MM.1S (cell line): ENCODE measurements around the gene HOXD11.

ENCODE experiments used
- DNase-seq: peaks from one replicate; pipeline ENCODE4 v3.0.0-alpha.2; 2015
- H2AFZ ChIP-seq: fragments of 300-600 bp; sonication (generic); 2 replicates; pipeline ENCODE4 v1.6.0; 2016; ENCODE audit warnings: antibody characterized with exemption, low read length
- H3F3A ChIP-seq: fragments of 300-600 bp; sonication (generic); 2 replicates; pipeline ENCODE4 v1.6.1; 2016; ENCODE audit warnings: mild to moderate bottlenecking, antibody characterized with exemption, low read length, moderate library complexity, mixed read lengths; ENCODE audit not compliant: insufficient read depth
- H3K27ac ChIP-seq: fragments of 300-600 bp; sonication (generic); 2 replicates; pipeline ENCODE4 v1.5.1; 2016; ENCODE audit warnings: mild to moderate bottlenecking, low read length
- H3K27me3 ChIP-seq: fragments of 300-600 bp; sonication (generic); replicated peaks from 2 replicates; pipeline ENCODE4 v1.6.0; 2016; ENCODE audit warnings: low read length; ENCODE audit not compliant: insufficient read depth
- H3K36me3 ChIP-seq: fragments of 300-600 bp; sonication (generic); replicated peaks from 2 replicates; pipeline ENCODE4 v1.6.1; 2016; ENCODE audit warnings: mild to moderate bottlenecking, low read length, mixed read lengths; ENCODE audit not compliant: insufficient read depth
- H3K4me1 ChIP-seq: fragments of 300-600 bp; sonication (generic); 2 replicates; pipeline ENCODE4 v1.6.1; 2016; ENCODE audit warnings: low read length, mixed read lengths
- H3K4me2 ChIP-seq: fragments of 300-600 bp; sonication (generic); 2 replicates; pipeline ENCODE4 v1.6.0; 2016; ENCODE audit warnings: low read depth, low read length
- H3K4me3 ChIP-seq: fragments of 300-600 bp; sonication (generic); 2 replicates; pipeline ENCODE4 v1.5.1; 2016; ENCODE audit warnings: low read length, mixed read lengths
- H3K79me2 ChIP-seq: fragments of 300-600 bp; sonication (generic); 2 replicates; pipeline ENCODE4 v1.6.1; 2016; ENCODE audit warnings: mixed run types, low read length, mixed read lengths
- H3K9ac ChIP-seq: fragments of 300-600 bp; sonication (generic); 2 replicates; pipeline ENCODE4 v1.6.1; 2016; ENCODE audit warnings: low read length, mixed read lengths
- H3K9me2 ChIP-seq: fragments of 300-600 bp; sonication (generic); replicated peaks from 2 replicates; pipeline ENCODE4 v1.6.1; 2016; ENCODE audit warnings: mild to moderate bottlenecking, low read length, mixed read lengths; ENCODE audit not compliant: insufficient read depth
- H3K9me3 ChIP-seq: fragments of 300-600 bp; sonication (generic); replicated peaks from 2 replicates; pipeline ENCODE4 v1.6.1; 2016; ENCODE audit warnings: mild to moderate bottlenecking, low read length, mixed read lengths; ENCODE audit not compliant: insufficient read depth
- H4K20me1 ChIP-seq: fragments of 300-600 bp; sonication (generic); 2 replicates; pipeline ENCODE4 v1.6.1; 2016; ENCODE audit warnings: mild to moderate bottlenecking, low read length, moderate library complexity, mixed read lengths; ENCODE audit not compliant: insufficient read depth
- EZH2 ChIP-seq: fragments of 300-600 bp; sonication (generic); optimal IDR thresholded peaks from 2 replicates; pipeline ENCODE3; 2017; ENCODE audit warnings: low read depth, mild to moderate bottlenecking, antibody characterized with exemption, low read length, mixed read lengths
- EZH2phosphoT487 ChIP-seq: fragments of 300-600 bp; sonication (generic); IDR thresholded peaks from 2 replicates; pipeline ENCODE4 v1.6.1; 2018; ENCODE audit warnings: antibody characterized with exemption, low read length
- TF ChIP-seq, protein P1 (sequence below): fragments of 300-600 bp; sonication (generic); IDR thresholded peaks from 2 replicates; pipeline ENCODE4 v1.5.1; 2016; ENCODE audit warnings: antibody characterized with exemption, low read length, mixed read lengths

HOXD11 gene

DNA sequence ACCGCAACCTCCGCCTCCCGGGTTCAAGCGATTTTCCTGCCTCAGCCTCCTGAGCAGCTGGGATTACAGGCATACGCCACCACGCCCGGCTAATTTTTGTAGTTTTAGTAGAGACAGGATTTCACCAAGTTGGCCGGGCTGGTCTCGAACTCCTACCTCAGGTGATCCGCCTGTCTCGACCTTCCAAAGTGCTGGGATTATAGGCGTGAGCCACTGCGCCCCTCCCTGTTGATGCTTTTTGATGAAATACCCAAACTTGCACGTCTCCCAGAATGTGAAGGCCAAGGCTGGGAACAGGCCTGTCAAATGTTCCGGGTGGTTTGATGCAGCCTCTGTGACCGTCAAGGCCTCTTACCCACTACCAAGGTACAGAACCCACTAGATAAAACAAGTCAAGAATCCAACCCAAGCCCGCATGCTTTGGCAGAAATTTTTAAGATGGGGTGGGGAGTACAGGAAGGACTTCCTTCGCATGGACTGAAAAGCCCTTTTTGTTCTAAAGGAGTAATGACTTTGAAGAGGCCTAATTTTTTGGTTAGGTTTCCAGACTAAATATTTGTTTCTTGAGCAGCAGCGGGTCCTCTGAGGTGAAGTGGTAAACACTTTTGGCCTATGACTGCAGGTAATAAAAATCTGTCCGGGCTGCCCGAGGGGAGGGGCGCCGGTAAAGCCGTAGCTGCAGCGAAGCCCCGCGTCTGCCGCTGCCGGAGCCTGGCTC is 19.6 kb upstream of the HOXD11 start:
- no peaks in the 10 kb centered on the region for H4K20me1 ChIP-seq
- H3K27ac ChIP-seq, result no peak overlapping the region
- H2AFZ ChIP-seq, result peak overlapping the region; percentile 86
- no peaks in the 10 kb centered on the region for H3K9me3 ChIP-seq
- H3K4me1 ChIP-seq, result no peaks in the 10 kb centered on the region
- 0 out of 2 replicates have a peak, but pooled peaks cover 9% of the 10 kb centered on the region for H3K27me3 ChIP-seq
- peak overlapping the region; percentile 76 for H3K4me2 ChIP-seq
- TF ChIP-seq EZH2 (no peak), EZH2phosphoT487 (no peak)
- TF ChIP-seq, protein P1, sequence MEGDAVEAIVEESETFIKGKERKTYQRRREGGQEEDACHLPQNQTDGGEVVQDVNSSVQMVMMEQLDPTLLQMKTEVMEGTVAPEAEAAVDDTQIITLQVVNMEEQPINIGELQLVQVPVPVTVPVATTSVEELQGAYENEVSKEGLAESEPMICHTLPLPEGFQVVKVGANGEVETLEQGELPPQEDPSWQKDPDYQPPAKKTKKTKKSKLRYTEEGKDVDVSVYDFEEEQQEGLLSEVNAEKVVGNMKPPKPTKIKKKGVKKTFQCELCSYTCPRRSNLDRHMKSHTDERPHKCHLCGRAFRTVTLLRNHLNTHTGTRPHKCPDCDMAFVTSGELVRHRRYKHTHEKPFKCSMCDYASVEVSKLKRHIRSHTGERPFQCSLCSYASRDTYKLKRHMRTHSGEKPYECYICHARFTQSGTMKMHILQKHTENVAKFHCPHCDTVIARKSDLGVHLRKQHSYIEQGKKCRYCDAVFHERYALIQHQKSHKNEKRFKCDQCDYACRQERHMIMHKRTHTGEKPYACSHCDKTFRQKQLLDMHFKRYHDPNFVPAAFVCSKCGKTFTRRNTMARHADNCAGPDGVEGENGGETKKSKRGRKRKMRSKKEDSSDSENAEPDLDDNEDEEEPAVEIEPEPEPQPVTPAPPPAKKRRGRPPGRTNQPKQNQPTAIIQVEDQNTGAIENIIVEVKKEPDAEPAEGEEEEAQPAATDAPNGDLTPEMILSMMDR, result no peak
- no peaks in the 10 kb centered on the region for H3K36me3 ChIP-seq
- DNase-seq, result no peak
- H3F3A ChIP-seq, result no peaks in the 10 kb centered on the region
- no peak overlapping the region for H3K9ac ChIP-seq
- H3K4me3 ChIP-seq, result peak overlapping the region; percentile 58; the same call in 1 of the 2 replicates
- H3K79me2 ChIP-seq, result no peaks in the 10 kb centered on the region
- H3K9me2 ChIP-seq, result no peaks in the 10 kb centered on the region

DNA sequence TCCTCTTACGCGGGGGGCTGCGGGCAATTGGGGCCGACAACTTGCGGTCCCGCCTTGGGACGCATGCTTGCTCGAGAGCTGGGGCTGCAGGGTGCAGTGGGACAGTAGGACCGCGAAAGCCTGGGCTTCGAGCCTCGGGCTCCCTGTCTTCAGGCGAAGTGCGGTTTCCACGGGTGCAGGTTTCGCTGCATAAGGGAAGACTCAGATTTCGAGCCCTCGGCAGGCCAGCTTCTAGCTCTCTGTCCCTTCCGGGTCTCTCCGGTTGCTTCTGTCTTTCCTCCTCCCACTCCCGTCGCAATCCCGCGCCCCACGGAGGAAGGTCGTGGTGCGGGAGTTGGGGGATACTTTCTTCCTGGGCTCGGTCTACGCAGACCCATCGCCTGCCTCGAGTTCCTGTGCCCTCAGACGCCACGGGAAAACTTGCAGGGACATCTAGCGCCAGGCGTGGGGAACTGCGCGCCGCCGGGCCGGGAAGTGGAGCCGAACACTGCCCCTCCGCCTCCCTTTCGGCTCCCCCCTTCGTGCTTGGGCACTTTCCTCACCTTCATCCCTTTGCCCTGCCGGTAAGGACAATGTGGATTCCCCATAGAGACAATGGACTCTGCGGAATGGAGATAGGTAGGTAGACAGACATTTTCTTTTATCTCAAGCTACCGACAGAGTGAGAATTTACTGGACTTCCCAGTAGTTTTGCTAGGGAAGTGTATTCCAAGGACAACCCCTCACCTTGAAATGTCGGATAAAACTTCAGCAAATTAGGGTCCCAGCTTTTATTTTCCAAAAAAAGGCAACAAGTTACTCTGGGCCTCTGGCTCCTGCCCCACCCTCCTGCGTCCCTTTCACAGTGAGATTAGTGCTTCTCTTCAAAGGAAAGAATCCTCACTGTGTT is 18.8 kb upstream of the HOXD11 start:
- Histone ChIP-seq H3K27me3 (0 out of 2 replicates have a peak, but pooled peaks cover 9% of the 10 kb centered on the region), H3K9ac (peak overlapping the region; percentile 2; the same call in 1 of the 2 replicates), H3K4me1 (no peaks in the 10 kb centered on the region), H3K4me3 (peak overlapping the region; percentile 58), H4K20me1 (no peaks in the 10 kb centered on the region), H3K27ac (no peak overlapping the region), H3K9me2 (no peaks in the 10 kb centered on the region), H3K4me2 (peak overlapping the region; percentile 76), H3K79me2 (no peaks in the 10 kb centered on the region), H2AFZ (peak overlapping the region; percentile 86), H3K9me3 (no peaks in the 10 kb centered on the region), H3F3A (no peaks in the 10 kb centered on the region), H3K36me3 (no peaks in the 10 kb centered on the region)
- TF ChIP-seq, protein P1, result peak; percentile 76
- TF ChIP-seq EZH2phosphoT487, result no peak
- peak; percentile 51 for DNase-seq

DNA sequence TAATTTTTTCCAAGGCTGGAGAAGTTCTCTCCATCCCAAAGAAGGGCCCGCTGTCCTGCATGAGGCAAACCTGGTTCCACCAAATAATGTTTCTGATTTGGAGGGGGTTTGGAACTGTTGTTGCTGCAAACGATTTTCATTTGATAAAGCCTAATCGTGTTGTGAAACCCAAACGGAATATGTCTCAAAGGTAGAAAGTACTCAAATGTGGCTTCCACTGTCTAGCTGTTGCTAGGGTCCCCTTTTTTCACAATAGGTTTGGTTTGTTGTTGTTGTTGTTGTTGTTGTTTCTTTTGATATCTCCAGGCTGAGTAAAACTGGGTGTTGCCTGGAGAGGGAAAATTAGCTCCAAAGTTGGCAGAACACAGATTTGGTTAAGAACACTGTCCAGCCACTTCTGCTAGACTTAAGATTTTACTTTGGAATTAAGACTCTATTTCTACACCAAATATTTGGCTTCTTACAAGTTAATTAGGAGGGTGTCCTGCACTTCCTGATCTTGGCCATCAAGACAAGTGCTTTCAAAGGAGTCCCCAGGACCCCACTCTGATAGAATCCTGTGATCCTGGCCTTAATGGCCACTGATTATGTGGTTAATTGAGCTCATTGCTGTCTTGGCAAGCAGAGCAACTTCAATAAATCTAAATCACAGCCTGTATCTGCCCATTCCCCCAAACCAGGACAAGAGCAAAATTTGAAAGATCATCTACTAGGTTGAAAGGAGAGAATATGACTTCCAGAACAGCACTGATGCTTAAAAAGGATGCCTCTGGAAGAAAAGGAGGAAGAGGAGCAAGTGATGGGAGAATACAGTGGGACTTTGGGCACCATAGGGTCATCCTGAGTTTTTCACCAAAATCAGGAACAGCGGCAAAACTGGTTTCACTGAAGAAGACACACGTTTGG is 17.9 kb upstream of the HOXD11 start:
- TF ChIP-seq EZH2phosphoT487 (no peak), EZH2 (no peak)
- TF ChIP-seq, protein P1, result no peak
- H3K9me2 ChIP-seq, result no peaks in the 10 kb centered on the region
- no peak overlapping the region for H2AFZ ChIP-seq
- H3K9me3 ChIP-seq, result no peaks in the 10 kb centered on the region
- no peaks in the 10 kb centered on the region for H3K36me3 ChIP-seq
- no peaks in the 10 kb centered on the region for H3K79me2 ChIP-seq
- no peaks in the 10 kb centered on the region for H4K20me1 ChIP-seq
- no peak overlapping the region for H3K4me3 ChIP-seq
- DNase-seq, result no peak
- H3F3A ChIP-seq, result no peaks in the 10 kb centered on the region
- H3K27ac ChIP-seq, result no peak overlapping the region
- H3K9ac ChIP-seq, result no peak overlapping the region
- no peaks in the 10 kb centered on the region for H3K4me1 ChIP-seq
- H3K4me2 ChIP-seq, result no peak overlapping the region
- 0 out of 2 replicates have a peak, but pooled peaks cover 9% of the 10 kb centered on the region for H3K27me3 ChIP-seq
